Panc1 (cell line): ENCODE data around the gene TRPC4AP. TPM values are rescaled to one million over a fixed set of nuclear protein-coding genes. Genes with fewer than 3 reads are reported as not detected.
"Not testable (repeated sequence)": the region's sequence is repeated elsewhere in the genome, so short reads cannot be mapped to it uniquely, and the experiment has no call there.

Experiments
- ATAC-seq: fragments of 200-7000 bp; cut with Tn5 transposase; 2 replicates; pipeline ENCODE4 v1.9.1; 2020; ENCODE audit warnings: mild to moderate bottlenecking, moderate library complexity
- BruUV-seq: library from RNA; stranded (reverse); fragments of 400-500 nt; replicated peaks from 2 replicates; lab custom pipeline; 2021; lab: Mats Ljungman, UMichigan
- CTCF ChIA-PET: fragments of 300-600 bp; sonication (Branson Sonifier 250); formaldehyde crosslinking; loops from one replicate; lab custom pipeline; 2022; ENCODE audit warnings: antibody characterized with exemption; lab: Charles Lee
- POLR2A ChIA-PET: fragments of 300-600 bp; sonication (Branson Sonifier 250); formaldehyde crosslinking; loops from one replicate; lab custom pipeline; 2022; ENCODE audit warnings: antibody characterized with exemption; lab: Charles Lee
- DNase-seq: peaks from one replicate; pipeline ENCODE4 v3.0.0-alpha.2; 2010; ENCODE audit warnings: low read depth, low spot score
- H3K27ac ChIP-seq: 2 replicates; pipeline ENCODE4 v1.5.1; 2011; ENCODE audit warnings: mild to moderate bottlenecking, low read length, inconsistent platforms
- H3K27me3 ChIP-seq: fragments of 200-500 bp; sonication (Bioruptor generic); 2 replicates; pipeline ENCODE4 v1.6.0; 2014; ENCODE audit warnings: low read length, inconsistent platforms; ENCODE audit not compliant: control insufficient read depth, insufficient read depth
- H3K36me3 ChIP-seq: fragments of 200-500 bp; sonication (Bioruptor generic); 2 replicates; pipeline ENCODE4 v1.5.1; 2014; ENCODE audit warnings: inconsistent platforms, mild to moderate bottlenecking, low read length, moderate library complexity; ENCODE audit not compliant: control insufficient read depth, insufficient read depth
- H3K4me1 ChIP-seq: 2 replicates; pipeline ENCODE4 v1.5.1; 2011; ENCODE audit warnings: inconsistent platforms, mild to moderate bottlenecking, low read length, moderate library complexity; ENCODE audit not compliant: control insufficient read depth, insufficient read depth
- H3K4me3 ChIP-seq, 2 experiments: 2 replicates each; pipeline ENCODE4 v1.5.1; 2011 to 2012; ENCODE audit warnings: low read depth in 2 of 2, low read length in 2 of 2, mild to moderate bottlenecking in 2 of 2, inconsistent platforms in 1 of 2, moderate library complexity in 1 of 2
- H3K9me3 ChIP-seq: fragments of 200-500 bp; sonication (Bioruptor generic); 2 replicates; pipeline ENCODE4 v1.5.1; 2014; ENCODE audit warnings: low read depth, mild to moderate bottlenecking, inconsistent platforms, low read length, moderate library complexity; ENCODE audit not compliant: control insufficient read depth, insufficient read depth
- POLR2AphosphoS5 ChIP-seq: IDR thresholded peaks from 2 replicates; pipeline ENCODE4 v1.6.1; 2012; ENCODE audit warnings: mild to moderate bottlenecking, low read depth, low read length, moderate library complexity
- REST ChIP-seq, 2 experiments: IDR thresholded peaks; 2 replicates each; pipeline ENCODE4 v1.6.1; 2011 to 2012; ENCODE audit warnings: low read depth in 2 of 2, control low read depth in 1 of 2, low read length in 1 of 2, mild to moderate bottlenecking in 1 of 2, moderate library complexity in 1 of 2; ENCODE audit not compliant: insufficient read depth in 1 of 2
- SIN3A ChIP-seq: IDR thresholded peaks from 2 replicates; pipeline ENCODE4 v1.6.1; 2012; ENCODE audit warnings: low read depth, mild to moderate bottlenecking, low read length, moderate library complexity, borderline replicate concordance; ENCODE audit not compliant: insufficient read depth
- TCF7L2 ChIP-seq: IDR thresholded peaks from 2 replicates; pipeline ENCODE4 v1.6.1; 2011; ENCODE audit warnings: mild to moderate bottlenecking, low read depth, low read length, inconsistent platforms
- in situ Hi-C: cut with HindIII; loops from 2 replicates; pipeline ENCODE4 v1.10.0; 2016; ENCODE audit warnings: low sequenced_read_pairs, low pct_unique_long_range_greater_than_20kb
- intact Hi-C: fragments of 100-400 bp; cut with micrococcal nuclease; formaldehyde crosslinking; loops from one replicate; pipeline ENCODE4 v1.10.0; 2022; ENCODE audit not compliant: unreplicated experiment
- total RNA-seq: library from RNA; stranded (reverse); gene quantifications from one replicate; pipeline ENCODE4 v1.2.1, GENCODE V29; 2021; ENCODE audit not compliant: unreplicated experiment
- TF ChIP-seq, protein P1 (sequence below): fragments of 450-650 bp; IDR thresholded peaks from 2 replicates; pipeline ENCODE4 v1.5.1; 2017; ENCODE audit warnings: mild to moderate bottlenecking

TRPC4AP gene
- total RNA-seq, 1 experiment from 2014 or later: 48.4 TPM

DNA sequence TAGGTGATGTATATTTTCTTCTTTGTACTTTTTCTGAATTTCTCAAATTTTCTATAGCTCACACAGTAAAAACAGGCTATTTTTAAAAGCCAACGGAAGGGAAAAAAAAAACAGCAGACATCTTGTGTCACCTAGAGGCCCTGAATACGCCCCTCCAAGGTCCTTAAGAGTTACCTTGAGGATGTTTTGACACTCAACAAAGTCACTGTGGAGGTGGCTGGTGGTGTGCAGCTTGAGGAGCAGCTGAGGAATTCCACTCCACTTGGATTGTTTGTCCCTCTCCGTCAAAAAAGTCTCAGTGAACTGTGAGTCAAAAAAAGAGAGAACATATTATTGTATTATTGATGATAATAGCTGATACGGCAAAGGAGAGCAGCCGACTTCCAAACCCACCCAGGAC is 14.7 kb downstream of the TRPC4AP start:
- Histone ChIP-seq H3K36me3 (peaks cover 10% of the 10 kb centered on the region), H3K9me3 (no peaks in the 10 kb centered on the region), H3K4me3 (no peak overlapping the region), H3K27ac (no peak overlapping the region), H3K27me3 (no peaks in the 10 kb centered on the region), H3K4me1 (no peaks in the 10 kb centered on the region; the same call in 1 of the 2 replicates)
- no peak for DNase-seq
- intact Hi-C loops (no loop called here), in situ Hi-C loops (no loop called here)
- POLR2A ChIA-PET: no interaction called here
- ATAC-seq: no peak
- BruUV-seq: no TSS peak
- TF ChIP-seq, protein P1, sequence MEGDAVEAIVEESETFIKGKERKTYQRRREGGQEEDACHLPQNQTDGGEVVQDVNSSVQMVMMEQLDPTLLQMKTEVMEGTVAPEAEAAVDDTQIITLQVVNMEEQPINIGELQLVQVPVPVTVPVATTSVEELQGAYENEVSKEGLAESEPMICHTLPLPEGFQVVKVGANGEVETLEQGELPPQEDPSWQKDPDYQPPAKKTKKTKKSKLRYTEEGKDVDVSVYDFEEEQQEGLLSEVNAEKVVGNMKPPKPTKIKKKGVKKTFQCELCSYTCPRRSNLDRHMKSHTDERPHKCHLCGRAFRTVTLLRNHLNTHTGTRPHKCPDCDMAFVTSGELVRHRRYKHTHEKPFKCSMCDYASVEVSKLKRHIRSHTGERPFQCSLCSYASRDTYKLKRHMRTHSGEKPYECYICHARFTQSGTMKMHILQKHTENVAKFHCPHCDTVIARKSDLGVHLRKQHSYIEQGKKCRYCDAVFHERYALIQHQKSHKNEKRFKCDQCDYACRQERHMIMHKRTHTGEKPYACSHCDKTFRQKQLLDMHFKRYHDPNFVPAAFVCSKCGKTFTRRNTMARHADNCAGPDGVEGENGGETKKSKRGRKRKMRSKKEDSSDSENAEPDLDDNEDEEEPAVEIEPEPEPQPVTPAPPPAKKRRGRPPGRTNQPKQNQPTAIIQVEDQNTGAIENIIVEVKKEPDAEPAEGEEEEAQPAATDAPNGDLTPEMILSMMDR: no peak
- no peak for TF ChIP-seq POLR2AphosphoS5
- CTCF ChIA-PET: no interaction called here

DNA sequence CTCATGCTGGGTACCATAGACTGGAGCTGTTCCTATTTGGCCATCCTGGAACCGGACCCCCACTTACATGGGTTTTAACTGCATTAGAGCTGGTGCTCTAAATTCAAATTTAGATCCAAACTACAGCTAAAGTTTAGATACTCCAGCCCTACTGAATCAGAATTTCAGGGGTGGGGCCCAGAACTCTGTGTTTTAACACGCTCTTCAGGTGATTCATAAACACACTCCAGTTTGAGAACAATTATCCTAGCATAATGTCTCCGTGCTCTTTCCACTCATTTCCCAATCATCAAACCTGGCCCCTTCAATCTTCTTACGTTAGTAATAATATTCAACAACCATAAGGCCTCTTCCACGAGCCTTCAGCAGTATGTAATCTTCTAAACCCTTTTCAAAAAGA is 15.3 kb downstream of the TRPC4AP start:
- Histone ChIP-seq H3K27ac (no peak overlapping the region), H3K4me3 (no peak overlapping the region), H3K27me3 (no peaks in the 10 kb centered on the region), H3K9me3 (no peaks in the 10 kb centered on the region), H3K4me1 (no peaks in the 10 kb centered on the region; the same call in 1 of the 2 replicates), H3K36me3 (peaks cover 10% of the 10 kb centered on the region)
- CTCF ChIA-PET: no interaction called here
- ATAC-seq (no peak), DNase-seq (no peak)
- intact Hi-C loops: no loop called here
- BruUV-seq: no TSS peak
- TF ChIP-seq, protein P1: no peak
- TF ChIP-seq REST (IDR thresholded peaks at IDR 0.05; ENCODE audit: insufficient read depth in 1 of 2, low read depth in 2 of 2, low read length in 1 of 2): no peak
- TF ChIP-seq TCF7L2: no peak
- no peak for TF ChIP-seq SIN3A
- no peak for TF ChIP-seq POLR2AphosphoS5
- POLR2A ChIA-PET: no interaction called here
- in situ Hi-C loops: no loop called here

DNA sequence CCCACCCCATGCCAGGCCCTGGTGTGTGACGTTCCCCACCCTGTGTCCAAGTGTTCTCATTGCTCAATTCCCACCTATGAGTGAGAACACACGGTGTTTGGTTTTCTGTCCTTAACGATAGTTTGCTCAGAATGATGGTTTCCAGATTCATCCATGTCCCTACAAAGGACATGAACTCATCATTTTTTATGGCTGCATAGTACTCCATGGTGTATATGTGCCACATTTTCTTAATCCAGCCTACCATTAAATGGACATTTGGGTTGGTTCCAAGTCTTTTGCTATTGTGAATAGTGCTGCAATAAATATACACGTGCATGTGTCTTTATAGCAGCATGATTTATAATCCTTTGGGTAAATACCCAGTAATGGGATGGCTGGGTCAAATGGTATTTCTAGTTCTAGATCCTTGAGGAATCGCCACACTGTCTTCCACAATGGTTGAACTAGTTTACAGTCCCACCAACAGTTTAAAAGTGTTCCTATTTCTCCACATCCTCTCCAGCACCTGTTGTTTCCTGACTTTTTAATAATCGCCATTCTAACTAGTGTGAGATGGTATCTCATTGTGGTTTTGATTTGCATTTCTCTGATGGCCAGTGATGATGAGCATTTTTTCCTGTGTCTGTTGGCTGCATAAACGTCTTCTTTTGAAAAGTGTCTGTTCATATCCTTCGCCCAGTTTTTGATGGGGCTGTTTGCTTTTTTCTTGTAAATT is 21.0 kb downstream of the TRPC4AP start:
- H3K36me3 ChIP-seq, CTCF ChIA-PET, in situ Hi-C loops: not testable (repeated sequence)

More for the DNA sequence above, 21.0 kb downstream of the TRPC4AP start:
- H3K27me3 ChIP-seq, H3K27ac ChIP-seq, ATAC-seq, H3K9me3 ChIP-seq, intact Hi-C loops, BruUV-seq, H3K4me1 ChIP-seq, H3K4me3 ChIP-seq, DNase-seq, POLR2A ChIA-PET: not testable (repeated sequence)
